LNCaP clone FGC (cell line): Measurements from ENCODE around the gene DDR1.

Source experiments
- DNase-seq: peaks from one replicate; pipeline ENCODE4 v3.0.0-alpha.2; 2011; ENCODE audit warnings: low read depth
- H3K4me3 ChIP-seq: 2 replicates; pipeline ENCODE4 v1.5.1; 2011; ENCODE audit warnings: mild to moderate bottlenecking, low read depth, low read length, control low read depth
- CTCF ChIP-seq: IDR thresholded peaks from 2 replicates; pipeline ENCODE4 v1.5.1; 2012; ENCODE audit warnings: mild to moderate bottlenecking; ENCODE audit not compliant: control insufficient read depth, insufficient read depth; ENCODE audit errors: extremely low read depth

The DDR1 gene

GRCh38 chr6:30889496-30889885 is 5.2 kb downstream of the DDR1 start:
- no peak overlapping the region for H3K4me3 ChIP-seq
- no peak for TF ChIP-seq CTCF
- no peak for DNase-seq

- H3K4me3 ChIP-seq = no peak overlapping the region
- no peak for TF ChIP-seq CTCF
- DNase-seq = no peak
Measured at GRCh38 chr6:30889921-30890645, 5.8 kb downstream of the DDR1 start.

GRCh38 chr6:30890646-30891449 is 6.5 kb downstream of the DDR1 start:
- no peak overlapping the region for H3K4me3 ChIP-seq
- TF ChIP-seq CTCF = no peak
- no peak for DNase-seq

GRCh38 chr6:30891450-30891723 is 7.1 kb downstream of the DDR1 start:
- no peak for DNase-seq
- no peak overlapping the region for H3K4me3 ChIP-seq
- no peak for TF ChIP-seq CTCF

GRCh38 chr6:30891816-30892538 is 7.7 kb downstream of the DDR1 start:
- no peak overlapping the region for H3K4me3 ChIP-seq
- TF ChIP-seq CTCF = no peak
- no peak for DNase-seq

- TF ChIP-seq CTCF = no peak
- H3K4me3 ChIP-seq = no peak overlapping the region
- no peak for DNase-seq
Measured at GRCh38 chr6:30893001-30893591, 8.8 kb downstream of the DDR1 start.
